ENCODE data around the gene CCDC24. TPM values are rescaled to one million over a fixed set of nuclear protein-coding genes. Genes with fewer than 3 reads are reported as not detected.

CCDC24 gene
- total RNA-seq, 2 donors from 2014 or later, result 6.7 to 21.1 TPM

DNA sequence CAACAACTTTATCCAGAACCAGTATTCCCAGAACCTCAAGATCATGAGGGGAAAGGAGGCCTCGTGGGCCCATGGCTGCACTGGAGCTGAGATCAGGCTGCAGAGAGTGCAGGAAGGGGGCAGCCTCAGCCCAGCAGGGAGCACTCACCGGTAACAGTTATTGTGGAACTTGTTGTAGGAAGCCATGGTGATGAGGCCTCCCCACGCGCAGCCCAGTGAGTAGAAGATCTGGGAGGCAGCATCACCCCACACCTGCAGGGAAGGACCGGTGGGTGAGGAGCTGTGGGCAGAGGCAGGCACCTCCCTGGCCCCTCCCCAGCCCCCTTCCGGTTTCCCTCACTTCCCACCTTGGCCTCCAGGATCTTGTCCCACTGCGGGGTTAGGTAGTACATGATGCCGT is 10.8 kb downstream of the CCDC24 start:
- no peak for DNase-seq
- WGBS, 2 donors, result 89 to 91% methylated on average over 6 to 8 of the region's 8 CpGs
- Histone ChIP-seq H3K9me3 (no peaks in the 10 kb centered on the region), H3K27ac (no peak overlapping the region), H3K36me3 (replicated peaks in 1 of 2; ENCODE audit: insufficient read depth in 1 of 2, low read depth in 2 of 2) (no peaks in the 10 kb centered on the region), H3K4me3 (no peak overlapping the region), H3K4me1 (peaks cover 4% of the 10 kb centered on the region), H3K27me3 (no peaks in the 10 kb centered on the region)
- TF ChIP-seq POLR2A (IDR thresholded peaks at IDR 0.05), result no peak
- TF ChIP-seq, protein P1, sequence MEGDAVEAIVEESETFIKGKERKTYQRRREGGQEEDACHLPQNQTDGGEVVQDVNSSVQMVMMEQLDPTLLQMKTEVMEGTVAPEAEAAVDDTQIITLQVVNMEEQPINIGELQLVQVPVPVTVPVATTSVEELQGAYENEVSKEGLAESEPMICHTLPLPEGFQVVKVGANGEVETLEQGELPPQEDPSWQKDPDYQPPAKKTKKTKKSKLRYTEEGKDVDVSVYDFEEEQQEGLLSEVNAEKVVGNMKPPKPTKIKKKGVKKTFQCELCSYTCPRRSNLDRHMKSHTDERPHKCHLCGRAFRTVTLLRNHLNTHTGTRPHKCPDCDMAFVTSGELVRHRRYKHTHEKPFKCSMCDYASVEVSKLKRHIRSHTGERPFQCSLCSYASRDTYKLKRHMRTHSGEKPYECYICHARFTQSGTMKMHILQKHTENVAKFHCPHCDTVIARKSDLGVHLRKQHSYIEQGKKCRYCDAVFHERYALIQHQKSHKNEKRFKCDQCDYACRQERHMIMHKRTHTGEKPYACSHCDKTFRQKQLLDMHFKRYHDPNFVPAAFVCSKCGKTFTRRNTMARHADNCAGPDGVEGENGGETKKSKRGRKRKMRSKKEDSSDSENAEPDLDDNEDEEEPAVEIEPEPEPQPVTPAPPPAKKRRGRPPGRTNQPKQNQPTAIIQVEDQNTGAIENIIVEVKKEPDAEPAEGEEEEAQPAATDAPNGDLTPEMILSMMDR (IDR thresholded peaks at IDR 0.05), result no peak
- intact Hi-C loops (cut with DNase I), result loop anchor here (5.0 kb wide), 1 partner anchor 40 kb away; no protein-coding TSS in a partner anchor
- ATAC-seq, result no peak

DNA sequence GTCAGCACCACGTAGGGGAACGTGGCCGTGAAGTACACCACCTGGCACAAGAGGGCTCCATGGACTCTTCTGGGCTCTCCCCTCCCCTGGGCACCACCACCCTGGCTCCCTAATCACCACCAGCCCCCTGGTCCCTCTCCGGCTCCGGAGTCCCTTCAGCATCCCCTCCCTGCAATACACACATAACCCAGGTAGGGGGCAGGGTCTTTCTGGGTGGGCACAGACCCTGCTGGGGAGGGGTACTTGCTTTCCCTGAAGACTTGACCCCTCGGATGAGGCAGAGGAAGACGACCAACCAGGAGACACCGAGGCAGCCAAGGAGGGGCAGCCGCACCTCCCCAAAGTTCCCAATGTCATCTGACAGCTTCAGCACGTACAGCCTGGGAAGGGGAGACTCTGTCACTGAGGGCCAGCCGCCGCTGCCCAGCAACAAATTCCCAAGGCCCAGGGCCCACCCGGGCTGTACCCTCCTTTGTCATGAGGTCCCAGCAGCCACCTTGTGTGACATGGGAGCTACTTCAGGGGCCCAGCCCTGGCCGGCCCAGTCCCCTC is 11.3 kb downstream of the CCDC24 start:
- TF ChIP-seq, protein P1 (IDR thresholded peaks at IDR 0.05), result no peak
- TF ChIP-seq POLR2A (IDR thresholded peaks at IDR 0.05), result no peak
- 82 to 83% methylated on average over 8 to 13 of the region's 14 CpGs for WGBS, 2 donors

DNA sequence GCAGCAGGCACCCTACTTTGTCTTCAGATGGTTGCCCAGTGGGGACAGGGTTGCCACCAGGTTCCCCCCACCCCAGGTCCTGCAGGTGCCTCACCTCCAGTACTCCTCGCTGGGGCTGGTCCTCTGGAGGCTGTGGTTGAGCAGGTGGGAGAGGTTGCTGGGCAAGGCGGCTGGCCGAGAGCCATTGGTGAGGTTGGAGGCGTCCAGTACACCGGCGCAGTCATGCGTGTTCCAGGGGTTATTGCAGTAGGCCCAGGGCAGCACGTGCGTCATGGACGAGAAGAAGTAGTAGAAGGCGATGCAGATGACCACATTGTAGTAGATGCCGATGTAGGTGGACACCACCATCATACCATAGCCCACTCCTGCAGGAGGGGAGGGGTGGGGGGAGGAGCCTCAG is 16.9 kb downstream of the CCDC24 start:
- intact Hi-C loops (cut with DNase I), result no loop called here
- H3K27ac ChIP-seq, result no peak overlapping the region
- WGBS, 2 donors, result 92 to 95% methylated on average over 12 of the region's 12 CpGs

More for the DNA sequence above, 11.3 kb downstream of the CCDC24 start:
- H3K4me3 ChIP-seq, result no peak overlapping the region
- intact Hi-C loops (cut with DNase I), result loop anchor here (5.0 kb wide), 1 partner anchor 40 kb away; no protein-coding TSS in a partner anchor
- H3K27ac ChIP-seq, result no peak overlapping the region
- no peak for ATAC-seq
- H3K9me3 ChIP-seq, result no peaks in the 10 kb centered on the region
- H3K27me3 ChIP-seq, result no peaks in the 10 kb centered on the region
- DNase-seq, result no peak
- H3K36me3 ChIP-seq (replicated peaks in 1 of 2; ENCODE audit: insufficient read depth in 1 of 2, low read depth in 2 of 2), result no peaks in the 10 kb centered on the region
- peaks cover 4% of the 10 kb centered on the region for H3K4me1 ChIP-seq

DNA sequence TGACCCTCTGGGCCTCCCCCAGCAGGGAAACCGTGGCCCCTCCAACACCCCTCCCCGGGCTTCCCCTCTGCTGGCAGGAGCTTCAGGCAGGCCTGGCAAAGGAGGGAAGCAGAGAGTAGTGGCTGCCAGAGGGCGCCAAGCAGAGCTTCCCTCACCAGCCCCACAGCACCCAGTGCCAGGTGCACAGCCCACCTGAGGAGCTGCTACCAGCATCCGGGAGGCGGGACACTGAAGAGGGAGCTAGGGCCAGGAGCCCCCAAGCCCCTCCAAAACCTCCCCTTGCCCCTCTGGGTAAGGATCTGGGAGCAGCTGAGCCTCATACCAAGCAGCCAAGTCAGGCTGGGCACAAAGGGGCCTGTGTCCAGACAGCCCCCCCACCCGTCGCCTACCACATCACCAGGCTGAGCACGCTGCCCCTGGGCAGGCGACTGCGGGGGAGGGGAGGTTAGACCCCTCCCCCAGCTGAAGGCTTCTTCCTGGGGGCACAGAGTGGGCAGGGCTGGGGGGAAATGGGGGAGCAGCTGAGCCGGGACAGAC is 19.6 kb downstream of the CCDC24 start:
- WGBS, 2 donors, result 70 to 84% methylated on average over 4 to 10 of the region's 11 CpGs
- H3K36me3 ChIP-seq (replicated peaks in 1 of 2; ENCODE audit: insufficient read depth in 1 of 2, low read depth in 2 of 2), result no peaks in the 10 kb centered on the region
- no peak for ATAC-seq
- no peak overlapping the region for H3K27ac ChIP-seq
- no peak for DNase-seq
- TF ChIP-seq, protein P1 (IDR thresholded peaks at IDR 0.05), result no peak
- TF ChIP-seq POLR2A (IDR thresholded peaks at IDR 0.05), result no peak
- no peak overlapping the region for H3K4me3 ChIP-seq
- H3K4me1 ChIP-seq, result peaks cover 19% of the 10 kb centered on the region
- no peaks in the 10 kb centered on the region for H3K27me3 ChIP-seq
- no peaks in the 10 kb centered on the region for H3K9me3 ChIP-seq
- intact Hi-C loops (cut with DNase I), result no loop called here

More for the DNA sequence above, 16.9 kb downstream of the CCDC24 start:
- no peak for TF ChIP-seq POLR2A (IDR thresholded peaks at IDR 0.05)
- TF ChIP-seq, protein P1 (IDR thresholded peaks at IDR 0.05), result no peak
- H3K9me3 ChIP-seq, result no peaks in the 10 kb centered on the region
- H3K36me3 ChIP-seq (replicated peaks in 1 of 2; ENCODE audit: insufficient read depth in 1 of 2, low read depth in 2 of 2), result no peaks in the 10 kb centered on the region
- peaks cover 23% of the 10 kb centered on the region for H3K4me1 ChIP-seq
- DNase-seq (no peak), ATAC-seq (no peak)
- no peak overlapping the region for H3K4me3 ChIP-seq
- H3K27me3 ChIP-seq, result no peaks in the 10 kb centered on the region

DNA sequence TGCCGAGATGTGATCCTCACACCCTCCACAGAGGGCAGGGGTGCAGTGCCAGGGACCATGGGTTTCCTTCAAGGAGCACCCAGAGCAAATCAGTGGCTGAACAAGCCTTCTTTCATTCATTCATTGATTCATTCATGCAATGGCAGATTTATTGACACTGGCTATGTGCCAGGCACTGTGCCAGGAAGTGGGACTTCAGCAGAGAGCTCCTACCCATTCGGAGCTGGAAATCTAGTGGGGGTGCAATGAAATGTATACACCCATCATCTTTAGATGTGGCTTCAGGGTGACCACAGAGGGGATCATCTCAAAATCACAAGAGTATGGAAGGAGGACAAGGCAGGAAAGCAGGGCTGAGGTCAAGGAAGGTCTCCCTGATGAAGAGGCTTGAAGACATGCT is 21.0 kb downstream of the CCDC24 start:
- ATAC-seq (no peak), DNase-seq (peak in 3 of 4 donors; percentile 32 to 44 (median 42))
- Histone ChIP-seq H3K36me3 (replicated peaks in 1 of 2; ENCODE audit: insufficient read depth in 1 of 2, low read depth in 2 of 2) (no peaks in the 10 kb centered on the region), H3K27ac (no peak overlapping the region), H3K27me3 (no peaks in the 10 kb centered on the region), H3K4me3 (no peak overlapping the region), H3K9me3 (no peaks in the 10 kb centered on the region), H3K4me1 (peaks cover 19% of the 10 kb centered on the region)
- TF ChIP-seq POLR2A (IDR thresholded peaks at IDR 0.05), result no peak
- TF ChIP-seq, protein P1 (IDR thresholded peaks at IDR 0.05), result no peak
- intact Hi-C loops (cut with DNase I), result no loop called here
- WGBS, 2 donors, result 44 to 68% methylated on average over 2 of the region's 2 CpGs
